HepG2 (cell line): Measurements from ENCODE around the gene MBTD1. TPM values are rescaled to one million over a fixed set of nuclear protein-coding genes. Genes with fewer than 3 reads are reported as not detected.
A peak's percentile ranks its signal among the peaks of the same experiment; 100 is the strongest.

ENCODE experiments used
- ARID2 ChIP-seq: sonication (generic); formaldehyde crosslinking; IDR thresholded peaks from 2 replicates; pipeline ENCODE4 v1.8.1; 2022; ENCODE audit warnings: mild to moderate bottlenecking, missing genetic modification reagents, borderline replicate concordance
- CENPT ChIP-seq: sonication (generic); formaldehyde crosslinking; IDR thresholded peaks from 2 replicates; pipeline ENCODE4 v1.8.0; 2022; ENCODE audit warnings: low read depth, mild to moderate bottlenecking, moderate library complexity, missing genetic modification reagents
- ESRRA ChIP-seq: sonication (generic); formaldehyde crosslinking; IDR thresholded peaks from 2 replicates; pipeline ENCODE4 v1.5.1; 2020; ENCODE audit warnings: mild to moderate bottlenecking, low read depth, missing genetic modification reagents
- HMG20B ChIP-seq: conservative IDR thresholded peaks from 2 replicates; pipeline ENCODE4 v1.6.1; 2016; ENCODE audit warnings: missing genetic modification reagents, missing compliant biosample characterization
- KLF11 ChIP-seq: IDR thresholded peaks from 2 replicates; pipeline ENCODE4 v1.6.1; 2016; ENCODE audit warnings: missing compliant biosample characterization
- KLF13 ChIP-seq: sonication (generic); formaldehyde crosslinking; IDR thresholded peaks from 2 replicates; pipeline ENCODE4 v1.4.0; 2020; ENCODE audit warnings: mild to moderate bottlenecking, missing genetic modification reagents
- MBNL3 ChIP-seq: fragments of 250-450 bp; sonication (Bioruptor Pico); conservative IDR thresholded peaks from 2 replicates; pipeline ENCODE4 v1.8.0; 2022; ENCODE audit warnings: mild to moderate bottlenecking, inconsistent platforms
- MTA1 ChIP-seq: sonication (generic); formaldehyde crosslinking; IDR thresholded peaks from 2 replicates; pipeline ENCODE4 v1.4.0; 2020; ENCODE audit warnings: missing genetic modification reagents, mild to moderate bottlenecking, borderline replicate concordance
- NR2C2 ChIP-seq: sonication (generic); formaldehyde crosslinking; IDR thresholded peaks from 2 replicates; pipeline ENCODE4 v1.4.0; 2020; ENCODE audit warnings: missing genetic modification reagents, mild to moderate bottlenecking, moderate library complexity, borderline replicate concordance
- RBM39 ChIP-seq: fragments of 200-400 bp; formaldehyde crosslinking; IDR thresholded peaks from one replicate; pipeline ENCODE4 v1.6.1; 2018; ENCODE audit warnings: antibody characterized with exemption, mild to moderate bottlenecking, low read depth, low read length; ENCODE audit not compliant: poor library complexity, severe bottlenecking
- RFX1 ChIP-seq: fragments of 450-650 bp; IDR thresholded peaks from 2 replicates; pipeline ENCODE4 v1.6.1; 2017
- ZNF343 ChIP-seq: sonication (generic); formaldehyde crosslinking; IDR thresholded peaks from 2 replicates; pipeline ENCODE4 v1.4.0; 2020; ENCODE audit warnings: mild to moderate bottlenecking, missing genetic modification reagents
- ZNF607 ChIP-seq: sonication (generic); formaldehyde crosslinking; IDR thresholded peaks from 2 replicates; pipeline ENCODE4 v1.5.1; 2020; ENCODE audit warnings: missing genetic modification reagents, mild to moderate bottlenecking, borderline replicate concordance
- polyA plus RNA-seq, 8 experiments: library from polyadenylated mRNA; depleted of rRNA in 3 of 8; stranded (reverse) in 7 of 8; unstranded in 1 of 8; fragments of >200 nt; fragmentation: Illumina TruSeq in 4 of 8; extraction: Trizol in 4 of 8; gene quantifications; 2 replicates each; pipeline versions ENCODE4 v1.2.1 to v1.2.3, GENCODE V29; 2011 to 2016; ENCODE audit warnings: low read depth in 4 of 8, missing spikeins in 1 of 8, mixed read lengths in 1 of 8; ENCODE audit not compliant: insufficient read depth in 1 of 8
- total RNA-seq, 5 experiments: library from RNA; depleted of rRNA; stranded (reverse); fragments of >200 nt; fragmentation: Illumina TruSeq; extraction: Trizol; gene quantifications; 2 replicates each; pipeline ENCODE4 v1.2.3, GENCODE V29; 2016; ENCODE audit warnings: low read depth in 1 of 5
- TF ChIP-seq, protein P1 (sequence below): sonication (generic); formaldehyde crosslinking; IDR thresholded peaks from 2 replicates; pipeline ENCODE4 v1.9.0; 2021; ENCODE audit warnings: missing genetic modification reagents, mild to moderate bottlenecking, borderline replicate concordance
- TF ChIP-seq, protein P2 (sequence below): sonication (generic); formaldehyde crosslinking; IDR thresholded peaks from 2 replicates; pipeline ENCODE4 v1.4.0; 2020; ENCODE audit warnings: missing genetic modification reagents
- TF ChIP-seq, protein P3 (sequence below): sonication (generic); formaldehyde crosslinking; IDR thresholded peaks from 2 replicates; pipeline ENCODE4 v1.8.0; 2022; ENCODE audit warnings: missing genetic modification reagents, mild to moderate bottlenecking, inconsistent platforms, borderline replicate concordance
- TF ChIP-seq, protein P4 (sequence below): sonication (generic); formaldehyde crosslinking; IDR thresholded peaks from 2 replicates; pipeline ENCODE4 v1.4.0; 2020; ENCODE audit warnings: missing genetic modification reagents

The MBTD1 gene
- total and polyA plus RNA-seq, 2 of the 13 experiments (the other 11 are each of a cell fraction or from before 2014, with no cell fraction given) = 20.9 TPM

DNA sequence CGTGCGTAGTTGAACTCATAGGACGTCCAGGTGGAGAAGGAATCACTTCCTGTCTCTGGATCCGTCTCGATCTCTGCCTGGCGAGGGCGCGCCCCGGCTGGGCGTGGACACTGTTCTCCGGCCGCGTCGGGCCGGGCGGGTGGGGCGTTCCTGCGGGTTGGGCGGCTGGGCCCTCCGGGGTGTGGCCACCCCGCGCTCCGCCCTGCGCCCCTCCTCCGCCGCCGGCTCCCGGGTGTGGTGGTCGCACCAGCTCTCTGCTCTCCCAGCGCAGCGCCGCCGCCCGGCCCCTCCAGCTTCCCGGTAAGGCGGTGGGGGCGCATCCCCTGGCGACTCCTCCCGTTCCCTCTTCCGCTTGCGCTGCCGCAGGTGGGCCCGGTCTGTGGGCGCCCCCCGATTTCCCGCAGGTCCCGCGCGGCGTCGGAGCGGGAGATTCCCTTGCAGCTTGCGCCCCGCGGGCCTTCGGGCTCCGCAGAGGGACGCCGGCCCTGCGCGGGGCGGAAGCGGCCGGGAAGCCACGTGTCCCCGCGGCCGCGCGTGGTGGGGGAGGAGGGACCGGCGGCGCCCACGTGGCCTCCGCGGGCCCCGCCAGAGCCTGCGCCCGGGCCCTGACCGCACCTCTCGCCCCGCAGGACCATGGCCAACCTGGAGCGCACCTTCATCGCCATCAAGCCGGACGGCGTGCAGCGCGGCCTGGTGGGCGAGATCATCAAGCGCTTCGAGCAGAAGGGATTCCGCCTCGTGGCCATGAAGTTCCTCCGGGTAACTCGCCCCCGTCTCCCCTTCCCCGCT lies 93.5 kb downstream of the MBTD1 start, which contains the start of gene NME2 (continued):
- TF ChIP-seq, protein P1, sequence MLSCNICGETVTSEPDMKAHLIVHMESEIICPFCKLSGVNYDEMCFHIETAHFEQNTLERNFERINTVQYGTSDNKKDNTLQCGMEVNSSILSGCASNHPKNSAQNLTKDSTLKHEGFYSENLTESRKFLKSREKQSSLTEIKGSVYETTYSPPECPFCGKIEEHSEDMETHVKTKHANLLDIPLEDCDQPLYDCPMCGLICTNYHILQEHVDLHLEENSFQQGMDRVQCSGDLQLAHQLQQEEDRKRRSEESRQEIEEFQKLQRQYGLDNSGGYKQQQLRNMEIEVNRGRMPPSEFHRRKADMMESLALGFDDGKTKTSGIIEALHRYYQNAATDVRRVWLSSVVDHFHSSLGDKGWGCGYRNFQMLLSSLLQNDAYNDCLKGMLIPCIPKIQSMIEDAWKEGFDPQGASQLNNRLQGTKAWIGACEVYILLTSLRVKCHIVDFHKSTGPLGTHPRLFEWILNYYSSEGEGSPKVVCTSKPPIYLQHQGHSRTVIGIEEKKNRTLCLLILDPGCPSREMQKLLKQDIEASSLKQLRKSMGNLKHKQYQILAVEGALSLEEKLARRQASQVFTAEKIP = no peak
- no peak for TF ChIP-seq MBNL3 (CRISPR knock-in tag)
- TF ChIP-seq MTA1 (CRISPR knock-in tag) = peak; percentile 78; the same call in 1 of the 2 replicates
- TF ChIP-seq HMG20B (CRISPR knock-in tag) = no peak
- TF ChIP-seq, protein P2, sequence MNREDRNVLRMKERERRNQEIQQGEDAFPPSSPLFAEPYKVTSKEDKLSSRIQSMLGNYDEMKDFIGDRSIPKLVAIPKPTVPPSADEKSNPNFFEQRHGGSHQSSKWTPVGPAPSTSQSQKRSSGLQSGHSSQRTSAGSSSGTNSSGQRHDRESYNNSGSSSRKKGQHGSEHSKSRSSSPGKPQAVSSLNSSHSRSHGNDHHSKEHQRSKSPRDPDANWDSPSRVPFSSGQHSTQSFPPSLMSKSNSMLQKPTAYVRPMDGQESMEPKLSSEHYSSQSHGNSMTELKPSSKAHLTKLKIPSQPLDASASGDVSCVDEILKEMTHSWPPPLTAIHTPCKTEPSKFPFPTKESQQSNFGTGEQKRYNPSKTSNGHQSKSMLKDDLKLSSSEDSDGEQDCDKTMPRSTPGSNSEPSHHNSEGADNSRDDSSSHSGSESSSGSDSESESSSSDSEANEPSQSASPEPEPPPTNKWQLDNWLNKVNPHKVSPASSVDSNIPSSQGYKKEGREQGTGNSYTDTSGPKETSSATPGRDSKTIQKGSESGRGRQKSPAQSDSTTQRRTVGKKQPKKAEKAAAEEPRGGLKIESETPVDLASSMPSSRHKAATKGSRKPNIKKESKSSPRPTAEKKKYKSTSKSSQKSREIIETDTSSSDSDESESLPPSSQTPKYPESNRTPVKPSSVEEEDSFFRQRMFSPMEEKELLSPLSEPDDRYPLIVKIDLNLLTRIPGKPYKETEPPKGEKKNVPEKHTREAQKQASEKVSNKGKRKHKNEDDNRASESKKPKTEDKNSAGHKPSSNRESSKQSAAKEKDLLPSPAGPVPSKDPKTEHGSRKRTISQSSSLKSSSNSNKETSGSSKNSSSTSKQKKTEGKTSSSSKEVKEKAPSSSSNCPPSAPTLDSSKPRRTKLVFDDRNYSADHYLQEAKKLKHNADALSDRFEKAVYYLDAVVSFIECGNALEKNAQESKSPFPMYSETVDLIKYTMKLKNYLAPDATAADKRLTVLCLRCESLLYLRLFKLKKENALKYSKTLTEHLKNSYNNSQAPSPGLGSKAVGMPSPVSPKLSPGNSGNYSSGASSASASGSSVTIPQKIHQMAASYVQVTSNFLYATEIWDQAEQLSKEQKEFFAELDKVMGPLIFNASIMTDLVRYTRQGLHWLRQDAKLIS = no peak; the same call in 1 of the 2 replicates
- TF ChIP-seq ESRRA (CRISPR knock-in tag) = peak; percentile 73
- peak; percentile 94 for TF ChIP-seq NR2C2
- TF ChIP-seq RFX1 = no peak
- TF ChIP-seq CENPT = peak; percentile 70; the same call in 1 of the 2 replicates
- 0 out of 2 replicates have a peak, but pooled peaks have one; percentile 8 for TF ChIP-seq ZNF607 (CRISPR knock-in tag)
- 0 out of 2 replicates have a peak, but pooled peaks have one; percentile 71 for TF ChIP-seq KLF11
- TF ChIP-seq, protein P3, sequence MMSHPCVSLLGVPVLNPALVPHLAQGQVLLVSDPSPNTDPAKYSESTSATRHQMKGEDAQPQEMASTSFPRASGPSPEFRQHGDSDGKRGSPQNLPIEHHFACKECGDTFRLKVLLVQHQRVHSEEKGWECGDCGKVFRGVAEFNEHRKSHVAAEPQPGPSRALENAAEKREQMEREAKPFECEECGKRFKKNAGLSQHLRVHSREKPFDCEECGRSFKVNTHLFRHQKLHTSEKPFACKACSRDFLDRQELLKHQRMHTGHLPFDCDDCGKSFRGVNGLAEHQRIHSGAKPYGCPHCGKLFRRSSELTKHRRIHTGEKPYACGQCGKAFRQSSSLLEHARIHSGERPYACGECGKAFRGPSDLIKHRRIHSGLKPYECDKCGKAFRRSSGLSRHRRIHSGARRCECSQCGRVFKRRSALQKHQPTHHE (CRISPR knock-in tag) = peak; percentile 92; the same call in 1 of the 2 replicates
- no peak for TF ChIP-seq RBM39
- TF ChIP-seq, protein P4, sequence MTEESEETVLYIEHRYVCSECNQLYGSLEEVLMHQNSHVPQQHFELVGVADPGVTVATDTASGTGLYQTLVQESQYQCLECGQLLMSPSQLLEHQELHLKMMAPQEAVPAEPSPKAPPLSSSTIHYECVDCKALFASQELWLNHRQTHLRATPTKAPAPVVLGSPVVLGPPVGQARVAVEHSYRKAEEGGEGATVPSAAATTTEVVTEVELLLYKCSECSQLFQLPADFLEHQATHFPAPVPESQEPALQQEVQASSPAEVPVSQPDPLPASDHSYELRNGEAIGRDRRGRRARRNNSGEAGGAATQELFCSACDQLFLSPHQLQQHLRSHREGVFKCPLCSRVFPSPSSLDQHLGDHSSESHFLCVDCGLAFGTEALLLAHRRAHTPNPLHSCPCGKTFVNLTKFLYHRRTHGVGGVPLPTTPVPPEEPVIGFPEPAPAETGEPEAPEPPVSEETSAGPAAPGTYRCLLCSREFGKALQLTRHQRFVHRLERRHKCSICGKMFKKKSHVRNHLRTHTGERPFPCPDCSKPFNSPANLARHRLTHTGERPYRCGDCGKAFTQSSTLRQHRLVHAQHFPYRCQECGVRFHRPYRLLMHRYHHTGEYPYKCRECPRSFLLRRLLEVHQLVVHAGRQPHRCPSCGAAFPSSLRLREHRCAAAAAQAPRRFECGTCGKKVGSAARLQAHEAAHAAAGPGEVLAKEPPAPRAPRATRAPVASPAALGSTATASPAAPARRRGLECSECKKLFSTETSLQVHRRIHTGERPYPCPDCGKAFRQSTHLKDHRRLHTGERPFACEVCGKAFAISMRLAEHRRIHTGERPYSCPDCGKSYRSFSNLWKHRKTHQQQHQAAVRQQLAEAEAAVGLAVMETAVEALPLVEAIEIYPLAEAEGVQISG (CRISPR knock-in tag) = peak; percentile 83
- no peak; the same call in 1 of the 2 replicates for TF ChIP-seq ZNF343
- no peak for TF ChIP-seq ARID2 (CRISPR knock-in tag)
- TF ChIP-seq KLF13 (CRISPR knock-in tag) = no peak; the same call in 1 of the 2 replicates
